ENCODE measurements around the gene CLDN12.

GRCh38 chr7:90425376-90425775 is 22.1 kb downstream of the CLDN12 start:
- TF ChIP-seq CTCF (IDR thresholded peaks at IDR 0.05; ENCODE audit: low read length) = no peak
- no peak for TF ChIP-seq EZH2phosphoT487 (IDR thresholded peaks at IDR 0.05; ENCODE audit: low read length)
- no peak for TF ChIP-seq EZH2 (optimal IDR thresholded peaks at IDR 0.05; ENCODE audit: low read depth, low read length)

Measured in MM.1S (cell line).